ENCODE results near the gene ABCC1.
"Not testable (repeated sequence)": the region's sequence is repeated elsewhere in the genome, so short reads cannot be mapped to it uniquely, and the experiment has no call there.

The ABCC1 gene

GRCh38 chr16:15967655-15968315 lies 18.4 kb downstream of the ABCC1 start:
- no peak for DNase-seq

GRCh38 chr16:15970202-15970601 lies 20.8 kb downstream of the ABCC1 start:
- no peak for DNase-seq

- DNase-seq = no peak
Measured at GRCh38 chr16:15970743-15971439, 21.5 kb downstream of the ABCC1 start.

GRCh38 chr16:15971440-15971815 lies 22.0 kb downstream of the ABCC1 start:
- no peak for DNase-seq

GRCh38 chr16:15972046-15972868 lies 22.8 kb downstream of the ABCC1 start:
- no peak for DNase-seq

GRCh38 chr16:15973421-15973820 lies 24.0 kb downstream of the ABCC1 start:
- no peak for DNase-seq

- DNase-seq = no peak
Measured at GRCh38 chr16:15974057-15974456, 24.6 kb downstream of the ABCC1 start.

GRCh38 chr16:15975172-15975571 lies 25.8 kb downstream of the ABCC1 start:
- DNase-seq = no peak

- DNase-seq = no peak
Measured at GRCh38 chr16:15976225-15976812, 26.9 kb downstream of the ABCC1 start.

GRCh38 chr16:15976929-15977637 lies 27.7 kb downstream of the ABCC1 start:
- no peak for DNase-seq

- DNase-seq = no peak
Measured at GRCh38 chr16:15979801-15980200, 30.4 kb downstream of the ABCC1 start.

- no peak for DNase-seq
Measured at GRCh38 chr16:15980329-15980728, 30.9 kb downstream of the ABCC1 start.

GRCh38 chr16:15981382-15981781 lies 32.0 kb downstream of the ABCC1 start:
- DNase-seq = no peak

- not testable (repeated sequence) for DNase-seq
Measured at GRCh38 chr16:15982194-15982915, 32.9 kb downstream of the ABCC1 start.

GRCh38 chr16:15983898-15984297 lies 34.5 kb downstream of the ABCC1 start:
- DNase-seq = no peak

GRCh38 chr16:15985144-15985543 lies 35.7 kb downstream of the ABCC1 start:
- no peak for DNase-seq

- DNase-seq = no peak
Measured at GRCh38 chr16:15986261-15986660, 36.8 kb downstream of the ABCC1 start.

- no peak for DNase-seq
Measured at GRCh38 chr16:15988268-15989013, 39.0 kb downstream of the ABCC1 start.

GRCh38 chr16:15990902-15991301 lies 41.5 kb downstream of the ABCC1 start:
- DNase-seq = no peak

- DNase-seq = no peak
Measured at GRCh38 chr16:15993128-15993527, 43.7 kb downstream of the ABCC1 start.

- DNase-seq = no peak
Measured at GRCh38 chr16:15993541-15993940, 44.1 kb downstream of the ABCC1 start.
